Endothelial cell of umbilical vein (primary cell): Measurements from ENCODE around the gene LAMC2. TPM values are rescaled to one million over a fixed set of nuclear protein-coding genes. Genes with fewer than 3 reads are reported as not detected.

Experiments
- BruUV-seq: library from RNA; stranded (reverse); fragments of 400-500 nt; replicated peaks from 2 replicates; lab custom pipeline; 2021; lab: Mats Ljungman, UMichigan
- CTCF ChIA-PET: fragments of 300-600, 350-600 bp; sonication (Branson Sonifier 250); formaldehyde crosslinking; loops from one replicate; lab custom pipeline; 2021; ENCODE audit warnings: antibody characterized with exemption, inconsistent platforms; lab: Charles Lee
- POLR2A ChIA-PET: fragments of 300-600, 350-600 bp; sonication (Branson Sonifier 250); formaldehyde crosslinking; loops from one replicate; lab custom pipeline; 2021; ENCODE audit warnings: antibody characterized with exemption, inconsistent platforms; lab: Charles Lee
- DNase-seq: peaks from one replicate; pipeline ENCODE4 v3.0.0-alpha.2; 2011; ENCODE audit warnings: low read depth, low spot score
- FAIRE-seq: peaks from 2 replicates; lab custom pipeline; 2011; peaks lifted over from hg19 to GRCh38; lab: Jason Lieb, UNC
- H2AFZ ChIP-seq: 2 replicates; pipeline ENCODE4 v1.6.0; 2012; ENCODE audit warnings: low read depth, low read length, control low read depth, inconsistent platforms
- H3K27ac ChIP-seq: 2 replicates; pipeline ENCODE4 v1.5.1; 2011; ENCODE audit warnings: low read depth, mild to moderate bottlenecking, control low read depth, low read length, moderate library complexity; ENCODE audit not compliant: insufficient read depth
- H3K27me3 ChIP-seq, 2 experiments: 2 replicates each; pipeline versions ENCODE4 v1.6.0 to v1.6.1; 2011; ENCODE audit warnings: low read length in 2 of 2, mixed read lengths in 1 of 2; ENCODE audit not compliant: control insufficient read depth in 2 of 2, insufficient read depth in 2 of 2
- H3K36me3 ChIP-seq, 2 experiments: 2 replicates in 1 of 2; 3 replicates in 1 of 2; pipeline ENCODE4 v1.5.1; 2011; ENCODE audit warnings: low read length in 2 of 2, mild to moderate bottlenecking in 1 of 2, moderate library complexity in 1 of 2; ENCODE audit not compliant: control insufficient read depth in 2 of 2, insufficient read depth in 2 of 2; ENCODE audit errors: extremely low read depth in 1 of 2
- H3K4me1 ChIP-seq: 3 replicates; pipeline ENCODE4 v1.5.1; 2011; ENCODE audit warnings: mild to moderate bottlenecking, low read length; ENCODE audit not compliant: control insufficient read depth, insufficient read depth; ENCODE audit errors: extremely low read depth
- H3K4me2 ChIP-seq: 2 replicates; pipeline ENCODE4 v1.6.1; 2011; ENCODE audit warnings: low read length, control low read depth, mixed read lengths; ENCODE audit not compliant: insufficient read depth
- H3K4me3 ChIP-seq, 3 experiments: fragments of 200-600 bp in 1 of 3; sonication (generic), shearing (Covaris generic) in 1 of 3; replicated peaks in 1 of 3; 2 replicates each; pipeline ENCODE4 v1.5.1; 2011 to 2016; ENCODE audit warnings: control low read depth in 3 of 3, low read length in 3 of 3, mild to moderate bottlenecking in 2 of 3, inconsistent platforms in 1 of 3, low read depth in 1 of 3, moderate library complexity in 1 of 3; ENCODE audit not compliant: insufficient read depth in 1 of 3
- H3K79me2 ChIP-seq: 2 replicates; pipeline ENCODE4 v1.6.0; 2012; ENCODE audit warnings: low read length, inconsistent platforms; ENCODE audit not compliant: control insufficient read depth, insufficient read depth
- H3K9ac ChIP-seq: replicated peaks from 2 replicates; pipeline ENCODE3; 2011; ENCODE audit warnings: low read length, control low read depth; ENCODE audit not compliant: insufficient read depth; ENCODE audit errors: extremely low read depth
- H3K9me1 ChIP-seq: replicated peaks from 3 replicates; pipeline ENCODE4 v1.6.0; 2011; ENCODE audit warnings: mild to moderate bottlenecking, low read length; ENCODE audit not compliant: control insufficient read depth, insufficient read depth; ENCODE audit errors: extremely low read depth
- H3K9me3 ChIP-seq: replicated peaks from 2 replicates; pipeline ENCODE4 v1.5.1; 2012; ENCODE audit warnings: low read length, inconsistent platforms; ENCODE audit not compliant: control insufficient read depth, insufficient read depth
- H4K20me1 ChIP-seq: replicated peaks from 2 replicates; pipeline ENCODE3; 2011; ENCODE audit warnings: mild to moderate bottlenecking, low read length; ENCODE audit not compliant: control insufficient read depth, insufficient read depth; ENCODE audit errors: extremely low read depth
- CTCF ChIP-seq, 2 donors: IDR thresholded peaks; 1 replicate in 1 of 2; 2 replicates in 1 of 2; pipeline ENCODE4 v1.5.1; 2011; ENCODE audit warnings: low read length in 2 of 2, mild to moderate bottlenecking in 2 of 2, moderate library complexity in 2 of 2, control low read depth in 1 of 2, inconsistent platforms in 1 of 2, low read depth in 1 of 2; ENCODE audit not compliant: insufficient read depth in 1 of 2; ENCODE audit errors: extremely low read depth in 1 of 2
- EZH2 ChIP-seq: IDR thresholded peaks from 2 replicates; pipeline ENCODE4 v1.6.1; 2012; ENCODE audit warnings: borderline replicate concordance, low read depth, mild to moderate bottlenecking, moderate library complexity, low read length, inconsistent platforms; ENCODE audit not compliant: severe bottlenecking
- JUN ChIP-seq: IDR thresholded peaks from 2 replicates; pipeline ENCODE4 v1.6.1; 2011; ENCODE audit warnings: borderline replicate concordance, low read depth; ENCODE audit not compliant: insufficient read length, insufficient read depth
- dilution Hi-C: fragments of 300-500 bp; cut with MboI; formaldehyde crosslinking; loops from one replicate; pipeline ENCODE4 v1.15.0; 2019; ENCODE audit warnings: low sequenced_read_pairs; ENCODE audit not compliant: extremely low pct_ligation_motif_present
- intact Hi-C: fragments of 100-400 bp; cut with micrococcal nuclease; formaldehyde crosslinking; loops from one replicate; pipeline ENCODE4 v1.10.0; 2022
- polyA plus RNA-seq, 4 experiments: library from polyadenylated mRNA; depleted of rRNA in 3 of 4; stranded (reverse) in 3 of 4; unstranded in 1 of 4; fragments of >200 nt; gene quantifications; 2 replicates each; pipeline versions ENCODE4 v1.2.1 to v1.2.3, GENCODE V29; 2011 to 2012; ENCODE audit warnings: missing spikeins in 1 of 4
- total RNA-seq: library from RNA; stranded (reverse); gene quantifications from 2 replicates; pipeline ENCODE4 v1.2.3, GENCODE V29; 2021

LAMC2 gene
- total and polyA plus RNA-seq, 2 donors (not counting 3 experiments of a cell fraction or from before 2014, with no cell fraction given): 0.23 to 0.82 TPM

GRCh38 chr1:183227422-183228346 is 41.6 kb downstream of the LAMC2 start:
- POLR2A ChIA-PET: no interaction called here

More at GRCh38 chr1:183227422-183228346, 41.6 kb downstream of the LAMC2 start:
- no peaks in the 10 kb centered on the region for H3K9me3 ChIP-seq
- H3K9ac ChIP-seq: no peak overlapping the region
- no peaks in the 10 kb centered on the region for H3K27me3 ChIP-seq
- H3K27ac ChIP-seq: no peak overlapping the region
- CTCF ChIA-PET: interaction anchor here (0.6 to 6.3 kb wide), 41 partner anchors 7 to 285 kb away, joined by 3 to 47 read pairs (median 5); no protein-coding TSS in a partner anchor
- DNase-seq (peak; percentile 54), FAIRE-seq (peak; percentile 90)
- H4K20me1 ChIP-seq: no peaks in the 10 kb centered on the region
- H3K4me2 ChIP-seq: no peak overlapping the region
- TF ChIP-seq JUN (no peak), CTCF (IDR thresholded peaks at IDR 0.05; ENCODE audit: extremely low read depth in 1 of 2, insufficient read depth in 1 of 2, low read depth in 1 of 2, low read length in 2 of 2) (peak; percentile 80 to 87), EZH2 (no peak)
- no peak overlapping the region for H3K4me3 ChIP-seq
- intact Hi-C loops: loop anchor here (1.0 kb wide), 1 partner anchor 265 kb away; no protein-coding TSS in a partner anchor
- H2AFZ ChIP-seq: no peak overlapping the region
- dilution Hi-C loops: no loop called here
- no peaks in the 10 kb centered on the region for H3K79me2 ChIP-seq
- BruUV-seq: no TSS peak
- H3K9me1 ChIP-seq: no peaks in the 10 kb centered on the region
- no peaks in the 10 kb centered on the region for H3K36me3 ChIP-seq
- peaks cover 13% of the 10 kb centered on the region for H3K4me1 ChIP-seq
